ENCODE results near the gene PRRT2.
A peak's percentile ranks its signal among the peaks of the same experiment; 100 is the strongest.
"Not testable (repeated sequence)": the region's sequence is repeated elsewhere in the genome, so short reads cannot be mapped to it uniquely, and the experiment has no call there.

Gene PRRT2

DNA sequence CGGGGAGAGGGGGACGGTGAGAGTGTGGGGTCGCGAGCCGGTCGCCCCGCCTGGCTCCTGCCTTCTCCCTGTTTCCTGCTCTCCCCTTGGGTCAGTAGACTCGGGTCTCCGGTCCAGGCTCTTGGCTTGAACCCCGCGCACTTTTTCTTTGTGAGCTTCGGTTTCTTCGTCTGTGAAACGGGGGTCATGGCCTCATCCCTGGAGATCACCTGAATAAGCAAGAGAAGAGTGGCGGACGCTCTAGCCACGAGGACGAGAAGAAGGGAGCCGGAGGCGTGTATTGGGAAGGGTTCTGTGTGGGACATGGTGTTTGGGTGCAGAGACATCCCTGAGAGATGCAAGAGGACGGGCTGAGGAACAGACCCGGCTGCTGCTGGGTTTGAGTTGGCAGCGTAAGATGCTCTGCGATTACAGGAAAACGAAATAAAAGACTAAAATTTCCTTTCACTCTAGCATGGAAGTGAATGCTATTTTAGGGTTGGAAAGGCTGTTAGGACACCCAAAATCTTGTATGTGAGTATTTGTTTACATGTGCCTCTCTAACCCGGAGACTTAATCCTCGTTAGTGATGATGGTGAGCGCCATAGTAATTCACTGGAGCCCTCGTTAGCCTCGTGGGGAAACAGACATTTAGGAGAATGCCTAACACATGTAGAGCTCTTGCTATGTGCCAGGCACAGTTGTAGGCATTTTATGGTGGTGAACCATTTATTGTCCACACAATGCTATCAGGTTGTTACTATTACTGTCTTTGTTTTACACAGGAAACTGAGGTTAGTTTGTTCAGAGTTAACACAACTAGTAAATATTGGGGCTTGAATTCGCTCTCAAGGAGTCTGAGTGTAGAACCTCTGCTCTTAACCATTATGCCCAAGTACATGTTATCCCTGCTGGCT, 20.8 kb upstream of the PRRT2 start:
- no peak for DNase-seq

DNA sequence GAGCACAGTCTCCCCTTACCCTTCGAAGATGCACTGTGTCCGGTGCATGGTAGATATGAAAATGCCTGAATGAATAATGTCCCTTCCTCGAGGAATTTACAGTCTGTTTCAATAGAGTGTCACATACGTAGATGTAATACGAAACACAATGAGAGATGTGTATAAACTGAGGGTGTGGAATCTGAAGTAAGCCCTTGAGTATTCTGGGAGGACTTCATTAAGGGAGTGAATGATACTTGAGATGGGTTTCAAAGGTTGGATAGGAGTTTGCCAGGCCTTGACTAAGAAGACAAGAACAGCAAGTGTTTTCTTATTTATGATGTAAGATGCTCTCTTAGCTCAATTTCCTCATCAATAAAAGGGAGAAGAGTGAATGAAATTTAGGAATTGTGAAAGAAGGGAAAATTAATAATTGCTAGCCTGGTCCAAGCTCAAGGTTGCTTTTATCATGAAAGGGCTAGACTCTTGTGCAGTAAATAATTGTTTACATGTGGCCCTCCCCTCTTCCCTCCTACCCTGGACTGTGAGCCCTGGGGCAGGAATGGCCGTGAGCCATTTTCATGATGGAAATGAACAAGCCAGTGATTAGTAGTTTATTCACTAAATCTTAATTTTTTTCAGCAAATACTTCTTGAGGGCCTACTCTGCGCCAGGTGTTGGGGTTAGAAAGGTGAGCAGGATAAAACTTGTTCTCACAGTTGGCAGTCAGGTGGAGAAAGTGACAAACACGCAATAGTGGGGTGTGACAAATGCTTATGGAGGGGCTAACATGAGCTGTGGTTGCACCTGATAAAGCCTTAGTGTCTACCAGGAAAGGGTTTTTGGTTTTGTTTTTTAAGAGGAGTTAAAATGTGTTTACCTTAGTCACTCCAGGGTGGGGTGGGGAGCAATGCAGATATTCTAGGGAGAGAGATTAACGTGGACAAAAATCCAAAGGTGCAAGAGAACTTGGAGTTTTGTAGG, 19.9 kb upstream of the PRRT2 start:
- DNase-seq = no peak

DNA sequence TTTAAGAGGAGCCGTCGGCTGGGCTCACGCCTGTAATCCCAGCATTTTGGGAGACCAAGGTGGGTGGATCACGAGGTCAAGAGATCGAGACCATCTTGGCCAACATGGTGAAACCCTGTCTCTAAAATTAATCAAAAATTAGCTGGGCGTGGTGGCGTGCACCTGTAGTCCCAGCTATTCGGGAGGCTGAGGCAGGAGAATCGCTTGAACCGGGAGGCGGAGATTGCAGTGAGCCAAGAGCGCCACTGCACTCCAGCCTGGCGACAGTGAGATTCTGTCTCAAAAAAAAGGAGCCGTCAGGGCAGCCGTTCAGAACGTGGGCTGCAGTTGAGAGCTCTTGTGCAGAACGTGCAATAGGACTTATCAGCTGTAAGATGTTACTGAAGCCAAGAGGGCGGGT, 18.8 kb upstream of the PRRT2 start:
- DNase-seq = not testable (repeated sequence)

DNA sequence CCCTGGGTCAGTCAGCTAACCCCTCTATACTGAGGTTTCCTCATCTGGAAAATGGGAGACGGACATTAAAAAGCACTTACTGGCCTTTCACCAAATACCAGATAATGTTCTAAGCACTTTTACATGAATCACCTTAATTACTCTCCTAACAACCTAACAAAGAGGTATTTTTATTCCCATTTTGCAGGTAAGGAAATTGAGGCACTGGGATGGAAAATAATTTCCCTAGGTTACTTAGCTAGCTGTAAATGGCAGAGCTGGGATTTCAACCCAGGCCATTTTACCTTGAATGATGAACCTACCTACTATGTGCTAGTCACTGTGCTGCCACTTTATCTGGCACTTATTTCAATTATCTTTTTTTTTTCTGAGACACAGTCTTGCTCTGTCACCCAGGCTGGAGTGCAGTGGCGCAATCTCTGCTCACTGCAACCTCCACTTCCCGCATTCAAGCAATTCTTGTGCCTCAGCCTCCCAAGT, 17.7 kb upstream of the PRRT2 start:
- no peak for DNase-seq

DNA sequence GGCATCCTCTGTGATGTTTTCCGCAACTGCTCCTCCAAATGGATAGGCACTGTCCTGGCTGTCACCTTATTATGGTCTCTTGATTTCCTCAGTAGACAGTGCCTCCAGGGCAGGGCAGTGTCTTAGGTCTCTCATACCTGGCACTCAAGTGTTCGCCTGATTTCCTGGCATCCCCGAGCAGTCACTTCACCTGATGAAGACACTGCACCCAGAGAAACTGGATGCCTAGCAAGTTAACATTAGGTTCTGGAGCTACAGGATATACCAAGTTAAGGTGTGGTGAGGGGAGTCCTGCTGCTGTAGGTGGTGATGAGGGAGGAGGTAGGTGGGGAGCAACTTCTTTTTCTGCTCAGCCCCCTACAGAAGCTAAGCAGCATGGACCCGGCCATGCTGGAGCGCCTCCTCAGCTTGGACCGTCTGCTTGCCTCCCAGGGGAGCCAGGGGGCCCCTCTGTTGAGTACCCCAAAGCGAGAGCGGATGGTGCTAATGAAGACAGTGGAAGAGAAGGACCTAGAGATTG, 9.5 kb upstream of the PRRT2 start:
- no peak for DNase-seq

DNA sequence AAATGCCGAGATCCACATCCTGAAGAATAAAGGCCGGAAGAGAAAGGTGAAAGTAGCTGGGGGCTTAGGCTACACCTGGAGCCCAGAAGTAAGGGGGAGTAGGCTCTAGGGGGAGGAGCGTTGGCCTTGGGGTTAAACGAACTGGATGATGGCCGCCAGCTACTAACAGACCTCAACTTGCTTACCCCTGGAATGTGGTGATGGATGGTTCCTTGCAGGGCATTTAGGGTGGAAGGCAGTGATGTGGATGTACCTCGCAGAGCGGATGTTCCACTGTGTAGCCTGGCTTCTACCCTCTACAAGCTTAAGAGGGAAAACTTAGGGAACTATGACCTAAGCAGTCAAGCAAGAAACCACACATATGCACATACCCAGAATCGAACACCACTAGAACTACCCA, 8.0 kb upstream of the PRRT2 start:
- DNase-seq = no peak

DNA sequence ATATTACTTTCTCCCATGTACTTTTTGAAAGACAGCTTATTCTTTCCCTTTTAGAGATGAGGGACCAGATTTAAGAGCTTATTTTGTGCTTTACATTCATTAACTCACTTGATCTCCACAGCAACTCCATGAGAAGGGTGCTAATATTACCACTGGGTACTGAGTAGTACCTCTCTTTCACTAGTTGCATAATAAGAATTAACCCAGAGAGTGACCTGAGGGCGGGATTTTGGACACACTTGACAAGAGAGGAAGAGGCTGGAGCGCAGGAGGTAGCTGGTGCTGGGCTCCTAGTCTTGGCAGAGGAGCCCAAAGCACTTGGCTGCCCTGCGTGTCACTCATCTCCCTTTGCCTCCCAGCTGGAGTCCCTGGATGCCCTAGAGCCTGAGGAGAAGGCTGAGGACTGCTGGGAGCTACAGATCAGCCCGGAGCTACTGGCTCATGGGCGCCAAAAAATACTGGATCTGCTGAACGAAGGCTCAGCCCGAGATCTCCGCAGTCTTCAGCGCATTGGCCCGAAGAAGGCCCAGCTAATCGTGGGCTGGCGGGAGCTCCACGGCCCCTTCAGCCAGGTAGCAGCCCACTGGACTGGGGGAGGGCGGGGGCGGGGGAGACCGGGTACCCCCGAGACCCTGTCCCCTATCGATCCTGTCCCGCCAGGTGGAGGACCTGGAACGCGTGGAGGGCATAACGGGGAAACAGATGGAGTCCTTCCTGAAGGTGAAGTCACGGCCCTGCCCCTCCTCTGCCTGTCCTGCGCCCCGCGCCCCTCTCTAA, 7.3 kb upstream of the PRRT2 start:
- peak; percentile 51 for DNase-seq

DNA sequence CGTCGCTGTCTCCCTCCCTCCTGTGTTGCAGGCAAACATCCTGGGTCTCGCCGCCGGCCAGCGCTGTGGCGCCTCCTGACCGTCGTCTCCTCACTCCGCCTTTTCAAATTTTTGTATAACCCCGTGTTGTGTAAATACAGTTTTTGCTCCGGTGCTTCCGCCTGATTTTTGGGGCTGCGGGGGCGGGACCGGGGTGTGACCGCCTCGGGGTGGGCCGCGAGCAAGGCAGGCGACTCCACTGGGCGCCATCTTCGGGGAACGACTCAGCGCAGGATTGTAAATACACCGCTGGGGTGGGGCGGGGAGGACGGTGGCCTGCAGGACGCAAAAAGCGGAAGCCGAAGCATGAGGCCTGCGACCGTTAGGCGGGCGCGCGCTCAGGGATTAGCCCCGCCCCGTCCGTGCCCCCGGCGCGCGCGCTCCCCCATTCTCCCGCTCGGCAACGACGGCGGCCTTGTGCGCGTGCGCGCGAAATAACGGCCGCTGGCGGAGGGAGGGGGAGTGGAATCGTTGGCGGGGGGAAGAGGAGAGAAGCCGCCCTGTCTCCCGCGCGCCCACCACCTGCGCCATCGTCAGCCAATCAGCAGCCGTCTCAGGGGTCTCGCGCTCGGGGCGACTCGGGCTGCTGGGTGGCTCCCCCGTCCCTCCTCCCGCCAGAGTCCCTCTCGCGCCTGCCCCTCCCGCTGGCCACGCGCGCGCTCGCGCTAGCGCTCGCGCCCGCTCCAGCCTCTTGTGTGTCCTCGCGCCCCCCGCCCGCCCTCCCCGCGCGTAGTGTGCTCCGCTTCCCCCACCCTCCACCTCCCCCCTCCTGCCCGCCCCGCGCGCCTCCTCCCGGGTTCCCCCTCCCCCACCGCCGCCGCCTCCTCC, 6.5 kb upstream of the PRRT2 start:
- DNase-seq = peak; percentile 99

DNA sequence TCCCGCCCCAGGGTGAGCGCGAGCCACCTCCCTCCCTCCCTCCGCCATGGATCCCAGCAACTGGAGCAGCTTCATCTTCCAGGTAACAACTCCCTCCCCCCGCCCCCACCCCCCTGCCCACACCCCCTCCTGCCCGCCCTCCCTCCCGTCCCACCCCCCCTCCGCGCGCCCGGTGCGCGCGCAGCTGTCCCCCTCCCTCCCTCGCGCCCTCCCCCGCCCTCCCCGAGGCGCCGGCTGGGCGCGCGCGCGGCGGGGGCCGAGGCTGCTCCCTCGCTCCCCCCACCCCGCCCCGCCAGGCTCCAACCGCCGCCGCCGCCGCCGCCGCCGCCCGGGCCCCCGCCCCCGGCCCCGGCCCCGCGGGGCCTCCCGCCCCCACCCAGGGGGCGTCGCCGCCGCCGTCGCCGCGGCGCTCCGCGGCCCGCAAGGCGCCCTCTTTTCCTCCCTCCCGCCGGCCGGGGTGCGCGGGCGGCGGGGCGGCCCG, 5.9 kb upstream of the PRRT2 start, which contains the start of gene MAZ:
MAZ (plus strand) TSS at position 431 of the 481 bp plus-strand sequence. CDS start 173 bp downstream, outside the sequence.
- DNase-seq = peak; percentile 87

DNA sequence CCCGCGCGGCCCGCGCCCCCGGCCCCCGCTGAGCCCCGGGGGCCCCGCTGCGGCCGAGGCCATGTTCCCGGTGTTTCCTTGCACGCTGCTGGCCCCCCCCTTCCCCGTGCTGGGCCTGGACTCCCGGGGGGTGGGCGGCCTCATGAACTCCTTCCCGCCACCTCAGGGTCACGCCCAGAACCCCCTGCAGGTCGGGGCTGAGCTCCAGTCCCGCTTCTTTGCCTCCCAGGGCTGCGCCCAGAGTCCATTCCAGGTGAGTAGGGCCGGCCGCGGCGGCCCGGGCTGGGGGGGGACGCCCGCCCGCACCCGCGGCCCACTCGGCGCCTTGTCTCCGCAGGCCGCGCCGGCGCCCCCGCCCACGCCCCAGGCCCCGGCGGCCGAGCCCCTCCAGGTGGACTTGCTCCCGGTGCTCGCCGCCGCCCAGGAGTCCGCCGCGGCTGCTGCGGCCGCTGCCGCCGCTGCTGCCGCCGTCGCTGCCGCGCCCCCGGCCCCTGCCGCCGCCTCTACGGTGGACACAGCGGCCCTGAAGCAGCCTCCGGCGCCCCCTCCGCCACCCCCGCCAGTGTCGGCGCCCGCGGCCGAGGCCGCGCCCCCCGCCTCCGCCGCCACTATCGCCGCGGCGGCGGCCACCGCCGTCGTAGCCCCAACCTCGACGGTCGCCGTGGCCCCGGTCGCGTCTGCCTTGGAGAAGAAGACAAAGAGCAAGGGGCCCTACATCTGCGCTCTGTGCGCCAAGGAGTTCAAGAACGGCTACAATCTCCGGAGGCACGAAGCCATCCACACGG, 5.2 kb upstream of the PRRT2 start:
- DNase-seq = peak; percentile 85

DNA sequence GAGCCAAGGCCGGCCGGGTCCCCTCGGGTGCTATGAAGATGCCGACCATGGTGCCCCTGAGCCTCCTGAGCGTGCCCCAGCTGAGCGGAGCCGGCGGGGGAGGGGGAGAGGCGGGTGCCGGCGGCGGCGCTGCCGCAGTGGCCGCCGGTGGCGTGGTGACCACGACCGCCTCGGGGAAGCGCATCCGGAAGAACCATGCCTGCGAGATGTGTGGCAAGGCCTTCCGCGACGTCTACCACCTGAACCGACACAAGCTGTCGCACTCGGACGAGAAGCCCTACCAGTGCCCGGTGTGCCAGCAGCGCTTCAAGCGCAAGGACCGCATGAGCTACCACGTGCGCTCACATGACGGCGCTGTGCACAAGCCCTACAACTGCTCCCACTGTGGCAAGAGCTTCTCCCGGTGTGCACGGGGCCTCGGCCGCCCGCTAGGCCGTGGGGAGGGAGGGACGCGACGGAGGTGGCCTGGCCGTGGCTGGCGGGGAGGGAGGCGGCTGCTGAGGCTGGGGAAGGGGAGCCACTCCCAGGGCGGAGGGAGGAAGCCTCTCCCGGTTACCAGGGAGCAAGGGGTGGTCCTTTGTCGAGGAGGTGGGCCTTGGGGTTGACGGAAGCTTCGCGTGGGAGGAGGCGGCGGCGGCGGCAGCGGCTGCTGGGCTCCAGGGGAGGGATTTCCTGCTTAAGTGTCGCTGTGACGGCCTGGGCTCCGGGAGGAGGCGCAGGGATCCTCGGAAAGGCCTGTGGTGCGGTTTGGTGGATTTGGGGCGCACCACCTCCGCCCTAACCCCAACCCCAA, 4.4 kb upstream of the PRRT2 start:
- DNase-seq = peak; percentile 94

DNA sequence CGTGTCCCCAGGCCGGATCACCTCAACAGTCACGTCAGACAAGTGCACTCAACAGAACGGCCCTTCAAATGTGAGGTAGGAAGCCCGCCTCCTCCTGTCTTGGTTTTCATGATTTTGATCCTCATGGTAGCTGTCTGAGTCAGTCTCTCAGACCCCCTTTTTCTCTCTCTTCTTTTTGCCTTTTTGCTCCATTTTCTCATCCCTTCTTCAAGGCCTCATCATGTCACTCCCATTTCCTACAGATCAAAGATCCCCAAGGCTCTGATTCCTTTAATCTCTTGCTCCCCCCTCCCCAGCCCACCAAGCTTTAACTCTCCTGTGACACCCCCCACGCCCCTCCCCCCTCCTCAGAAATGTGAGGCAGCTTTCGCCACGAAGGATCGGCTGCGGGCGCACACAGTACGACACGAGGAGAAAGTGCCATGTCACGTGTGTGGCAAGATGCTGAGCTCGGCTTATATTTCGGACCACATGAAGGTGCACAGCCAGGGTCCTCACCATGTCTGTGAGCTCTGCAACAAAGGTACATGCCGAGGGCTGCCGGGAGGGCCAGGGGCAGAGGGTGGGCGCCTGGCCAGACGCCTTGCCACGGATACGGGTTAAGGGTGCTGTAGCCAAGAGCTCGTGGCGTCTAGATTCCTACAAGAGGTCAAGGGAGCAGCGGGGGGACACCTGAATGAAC, 3.6 kb upstream of the PRRT2 start:
- DNase-seq = no peak

DNA sequence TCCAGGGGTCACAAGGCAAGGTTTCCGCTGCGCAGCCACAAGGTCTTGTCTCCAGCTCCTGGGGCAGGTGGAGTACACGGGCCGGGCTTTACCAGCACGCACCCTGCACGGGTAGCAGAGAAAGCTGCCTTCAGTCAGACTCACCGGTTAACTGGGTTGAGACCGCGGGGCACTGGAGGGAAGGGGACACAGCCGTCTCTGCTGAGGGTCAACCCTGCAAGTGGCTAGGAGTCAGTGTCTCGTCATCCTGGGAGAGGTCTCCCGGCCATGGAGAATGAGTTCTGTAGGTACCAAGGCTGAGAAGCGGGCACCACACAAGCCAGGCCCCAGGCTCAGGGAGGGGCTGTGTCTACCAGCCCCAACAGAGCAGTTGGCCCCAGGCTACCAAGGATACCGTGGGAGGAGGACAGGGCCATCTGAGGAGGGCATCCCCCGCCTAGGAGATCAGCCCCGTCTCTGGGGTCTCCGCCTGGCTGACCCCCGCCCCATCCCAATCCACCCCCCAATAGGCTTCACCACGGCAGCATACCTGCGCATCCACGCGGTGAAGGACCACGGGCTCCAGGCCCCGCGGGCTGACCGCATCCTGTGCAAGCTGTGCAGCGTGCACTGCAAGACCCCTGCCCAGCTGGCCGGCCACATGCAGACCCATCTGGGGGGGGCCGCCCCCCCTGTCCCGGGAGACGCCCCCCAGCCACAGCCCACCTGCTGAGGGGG, 2.8 kb upstream of the PRRT2 start:
- DNase-seq = no peak

DNA sequence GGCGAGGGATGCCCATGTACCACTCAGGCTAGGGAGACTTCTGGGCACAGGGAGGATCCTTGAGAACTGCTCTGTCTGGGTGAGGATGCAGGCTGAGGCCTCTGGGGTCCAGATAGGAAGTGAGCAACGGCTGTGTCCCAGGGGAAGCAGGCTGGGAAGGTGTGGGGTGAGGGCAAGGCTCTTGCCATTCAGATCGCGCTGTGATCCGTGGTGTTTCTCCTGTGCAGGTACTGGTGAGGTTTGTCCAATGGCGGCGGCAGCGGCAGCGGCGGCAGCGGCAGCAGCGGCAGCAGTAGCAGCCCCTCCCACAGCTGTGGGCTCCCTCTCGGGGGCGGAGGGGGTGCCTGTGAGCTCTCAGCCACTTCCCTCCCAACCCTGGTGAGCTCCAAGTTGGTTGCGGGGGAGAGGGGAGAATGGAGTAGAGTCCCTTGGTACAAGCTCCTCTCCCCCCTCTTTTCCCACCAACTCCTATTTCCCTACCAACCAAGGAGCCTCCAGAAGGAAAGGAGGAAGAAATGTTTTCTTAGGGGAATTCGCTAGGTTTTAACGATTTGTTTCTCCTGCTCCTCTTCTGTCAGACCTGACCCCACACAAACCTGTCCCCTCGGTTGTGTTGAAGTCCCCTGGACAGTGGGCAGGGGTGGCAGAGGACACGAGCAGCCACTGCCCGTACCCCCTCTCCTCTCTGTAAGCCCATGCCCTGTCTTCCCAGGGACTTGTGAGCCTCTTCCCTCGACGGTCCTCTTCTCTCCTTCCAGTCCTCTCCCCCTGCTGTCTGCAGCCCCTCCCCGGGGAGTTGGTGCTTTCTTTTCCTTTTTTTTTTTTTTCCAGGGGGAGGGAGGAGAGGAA, 1.9 kb upstream of the PRRT2 start:
- DNase-seq = peak; percentile 54

DNA sequence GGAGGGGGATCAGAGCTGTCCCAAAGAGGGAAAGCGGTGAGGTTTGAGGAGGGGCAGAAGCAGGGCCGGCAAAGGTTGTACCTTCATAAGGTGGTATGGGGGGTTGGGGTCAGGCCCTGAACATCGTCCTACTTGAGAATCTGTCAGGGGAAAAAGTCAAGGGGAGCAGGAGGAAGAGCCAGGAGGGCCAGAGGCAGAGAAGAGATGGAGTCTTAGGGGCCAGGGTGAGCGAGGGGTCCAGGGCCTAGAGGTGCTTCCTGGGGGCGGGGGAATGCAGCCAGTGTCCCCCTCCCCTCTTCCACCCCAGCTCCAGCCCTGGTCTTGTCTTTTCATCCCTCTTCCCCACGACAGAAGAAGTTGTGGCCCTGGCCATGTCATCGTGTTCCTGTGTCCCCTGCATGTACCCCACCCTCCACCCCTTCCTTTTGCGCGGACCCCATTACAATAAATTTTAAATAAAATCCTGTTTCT, 1.3 kb upstream of the PRRT2 start:
- no peak for DNase-seq

DNA sequence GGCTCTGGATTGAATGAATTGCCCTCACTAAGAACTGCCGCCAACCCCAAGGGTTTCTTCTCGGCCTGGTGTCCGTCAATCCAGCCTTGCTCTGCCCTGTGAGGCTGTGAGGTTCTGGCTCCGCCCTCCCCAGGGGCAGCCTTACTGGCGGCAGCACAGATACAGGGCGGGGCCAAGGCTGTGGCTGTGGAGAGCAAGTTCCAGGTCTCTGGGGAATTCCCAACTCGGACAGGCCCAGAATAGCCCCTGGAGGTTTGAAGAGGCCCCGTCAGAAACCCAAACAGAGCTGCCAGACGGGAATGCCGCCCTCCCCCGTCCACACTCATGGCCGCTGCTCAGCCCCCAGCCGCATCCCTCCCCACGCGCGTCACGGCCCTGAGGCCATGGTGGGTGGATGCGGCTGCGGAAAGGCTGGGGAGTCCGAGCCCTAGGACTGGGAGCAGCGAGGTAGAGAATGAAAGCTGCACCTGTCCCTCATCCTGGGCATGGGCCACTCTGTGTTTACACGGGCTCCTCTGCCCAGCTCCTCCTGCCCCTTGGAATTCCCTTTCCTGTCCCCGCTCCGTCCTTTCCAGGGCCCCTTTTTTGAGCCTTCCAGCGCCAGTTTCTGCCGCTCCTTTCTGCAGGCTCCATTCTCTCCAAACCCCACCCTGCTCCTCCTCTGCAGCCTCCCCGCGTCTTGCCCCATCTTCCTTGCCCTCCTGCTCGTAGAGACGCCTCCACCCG, 660 bp upstream of the PRRT2 start:
- peak; percentile 97 for DNase-seq

All from eye (tissue), 1 donor.